Middle frontal gyrus (tissue), 1 donor: Measurements from ENCODE around the gene ACSM4.
"Not testable (repeated sequence)": the region's sequence is repeated elsewhere in the genome, so short reads cannot be mapped to it uniquely, and the experiment has no call there.

Source experiments
- DNase-seq: peaks from one replicate; pipeline ENCODE4 v3.0.0-alpha.2; 2015; ENCODE audit warnings: low spot score; ENCODE audit errors: extremely low spot score

The ACSM4 gene, protein sequence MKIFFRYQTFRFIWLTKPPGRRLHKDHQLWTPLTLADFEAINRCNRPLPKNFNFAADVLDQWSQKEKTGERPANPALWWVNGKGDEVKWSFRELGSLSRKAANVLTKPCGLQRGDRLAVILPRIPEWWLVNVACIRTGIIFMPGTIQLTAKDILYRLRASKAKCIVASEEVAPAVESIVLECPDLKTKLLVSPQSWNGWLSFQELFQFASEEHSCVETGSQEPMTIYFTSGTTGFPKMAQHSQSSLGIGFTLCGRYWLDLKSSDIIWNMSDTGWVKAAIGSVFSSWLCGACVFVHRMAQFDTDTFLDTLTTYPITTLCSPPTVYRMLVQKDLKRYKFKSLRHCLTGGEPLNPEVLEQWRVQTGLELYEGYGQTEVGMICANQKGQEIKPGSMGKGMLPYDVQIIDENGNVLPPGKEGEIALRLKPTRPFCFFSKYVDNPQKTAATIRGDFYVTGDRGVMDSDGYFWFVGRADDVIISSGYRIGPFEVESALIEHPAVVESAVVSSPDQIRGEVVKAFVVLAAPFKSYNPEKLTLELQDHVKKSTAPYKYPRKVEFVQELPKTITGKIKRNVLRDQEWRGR

GRCh38 chr12:7303772-7304171 lies at the start of gene ACSM4:
TSS of gene ACSM4 (plus strand) at chr12:7304072. CDS start at chr12:7304332, 260 bp downstream.
- DNase-seq = no peak

DNA sequence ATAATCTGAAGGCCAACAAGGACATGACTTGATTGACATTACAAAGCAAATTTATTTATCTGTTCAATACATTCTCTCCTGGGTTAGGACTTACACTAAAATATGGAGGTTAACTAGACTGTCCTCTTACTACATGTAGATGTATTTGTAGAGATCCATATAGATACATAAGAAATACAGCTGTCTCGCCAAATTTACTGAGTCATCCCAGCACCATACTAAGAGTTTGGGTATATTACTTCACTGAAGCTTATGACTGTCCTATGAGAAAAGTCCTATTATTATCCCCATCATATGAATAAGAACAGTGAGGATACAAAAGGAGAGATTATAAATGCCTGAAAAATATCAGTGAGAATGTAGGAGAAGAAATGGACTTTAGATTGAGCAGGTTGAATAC lies 44.8 kb upstream of the ACSM4 start:
- DNase-seq = no peak

- DNase-seq = no peak
Observed at GRCh38 chr12:7264538-7264937, 39.3 kb upstream of the ACSM4 start.

DNA sequence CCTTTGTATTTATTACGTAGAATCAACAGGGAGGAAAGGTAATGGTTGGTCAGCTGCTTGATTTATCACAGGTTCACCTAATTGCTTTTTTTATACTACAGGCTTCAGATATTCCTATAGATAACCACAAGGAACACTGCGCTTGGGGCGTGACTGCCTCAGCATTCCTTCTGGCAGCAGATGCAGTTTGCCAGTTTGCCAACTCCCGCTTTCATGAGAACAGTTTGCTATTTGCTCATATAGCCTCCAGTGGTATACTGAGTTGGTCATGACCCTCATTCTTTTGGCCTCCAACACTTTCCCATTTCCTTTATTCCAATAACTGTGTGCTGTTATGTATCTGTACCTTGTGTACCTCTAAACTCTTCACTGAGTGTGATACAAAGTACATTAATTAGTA lies 38.6 kb upstream of the ACSM4 start:
- no peak for DNase-seq

DNA sequence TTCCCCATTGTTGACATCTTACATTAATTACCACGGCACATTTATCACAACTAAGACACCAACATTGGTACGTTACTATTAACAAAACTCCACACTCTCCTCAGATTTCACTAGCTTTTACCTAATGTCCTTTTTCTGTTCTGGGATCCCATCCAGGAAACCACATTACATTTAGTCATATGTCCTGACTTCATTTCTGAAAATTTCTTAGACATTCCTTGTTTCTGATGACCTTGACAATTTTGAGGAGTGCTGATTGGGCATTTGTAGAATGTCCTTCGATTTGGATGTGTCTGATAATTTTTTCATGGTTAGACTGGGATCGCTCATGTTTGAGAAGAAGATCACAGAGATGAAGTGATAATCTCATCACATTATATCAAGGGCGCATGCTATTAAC lies 34.6 kb upstream of the ACSM4 start:
- DNase-seq = no peak

- no peak for DNase-seq
Observed at GRCh38 chr12:7271893-7272514, 31.9 kb upstream of the ACSM4 start.

DNA sequence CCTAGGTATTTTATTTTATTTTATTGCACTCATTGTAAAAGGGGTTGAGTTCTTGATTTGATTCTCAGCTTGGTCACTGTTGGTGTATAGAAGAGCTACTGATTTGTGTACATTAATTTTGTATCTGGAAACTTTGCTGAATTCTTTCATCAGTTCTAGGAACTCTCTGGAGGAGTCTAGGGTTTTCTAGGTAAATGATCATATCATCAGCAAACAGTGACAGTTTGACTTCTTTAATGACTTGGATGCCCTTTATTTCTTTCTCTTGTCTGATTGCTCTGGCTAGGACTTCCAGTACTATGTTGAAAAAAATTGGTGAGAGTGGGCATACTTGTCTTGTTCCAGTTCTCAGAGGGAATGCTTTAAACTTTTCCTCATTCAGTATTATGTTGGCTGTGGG lies 28.4 kb upstream of the ACSM4 start:
- DNase-seq = not testable (repeated sequence)

GRCh38 chr12:7282844-7283243 lies 21.0 kb upstream of the ACSM4 start:
- no peak for DNase-seq

DNA sequence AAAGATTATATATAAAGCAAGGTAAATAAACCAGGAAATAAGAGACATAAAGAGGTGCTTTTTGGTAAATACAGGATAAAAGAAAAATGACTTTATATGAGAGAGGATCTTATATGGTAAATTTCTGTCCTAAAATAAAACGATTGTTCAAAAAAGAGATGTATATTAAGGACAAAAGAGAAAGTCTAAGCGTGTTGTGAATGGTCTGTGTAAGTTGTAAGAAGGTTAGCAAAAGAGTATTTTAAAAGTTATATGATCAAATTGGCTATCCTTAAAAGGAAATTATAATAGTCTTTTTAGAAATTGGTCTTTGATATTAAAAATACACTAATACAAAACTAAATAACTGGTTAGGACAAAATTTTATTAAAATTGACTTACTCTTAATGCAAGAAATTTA lies 14.1 kb upstream of the ACSM4 start:
- no peak for DNase-seq

DNA sequence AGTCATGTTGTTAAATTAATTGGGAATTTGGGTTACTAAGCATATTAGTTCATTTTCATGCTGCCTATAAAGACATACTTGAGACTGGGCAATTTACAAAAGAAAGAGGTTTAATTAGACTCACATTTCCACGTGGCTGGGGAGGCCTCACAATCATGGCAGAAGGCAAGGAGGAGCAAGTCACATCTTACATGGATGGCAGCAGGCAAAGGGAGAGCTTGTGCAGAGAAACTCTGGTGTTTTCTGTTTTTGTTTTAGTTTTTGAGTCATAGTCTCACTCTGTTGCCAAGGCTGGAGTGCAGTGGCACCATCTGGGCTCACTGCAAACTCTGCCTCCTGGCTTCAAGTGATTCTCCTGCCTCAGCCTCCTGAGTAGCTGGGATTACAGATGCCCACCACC lies 13.3 kb upstream of the ACSM4 start:
- not testable (repeated sequence) for DNase-seq

DNA sequence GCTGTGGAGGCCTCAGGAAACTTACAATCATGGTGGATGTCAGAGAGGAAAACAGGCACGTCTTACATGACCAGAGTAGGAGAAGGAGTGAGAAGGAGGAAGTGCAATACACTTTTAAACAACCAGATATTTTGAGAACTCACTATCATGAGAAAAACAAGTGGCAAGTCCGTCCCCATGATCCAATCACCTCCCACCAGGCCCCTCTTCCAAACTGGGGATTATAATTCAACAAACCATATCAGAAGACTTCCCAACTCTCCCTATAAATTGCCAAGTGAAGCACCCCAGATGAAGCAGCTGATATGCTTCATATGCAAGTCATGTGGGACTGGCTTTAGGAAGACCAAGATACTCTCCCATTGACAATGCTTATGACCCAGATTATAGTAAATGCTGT lies 11.6 kb upstream of the ACSM4 start:
- no peak for DNase-seq

DNA sequence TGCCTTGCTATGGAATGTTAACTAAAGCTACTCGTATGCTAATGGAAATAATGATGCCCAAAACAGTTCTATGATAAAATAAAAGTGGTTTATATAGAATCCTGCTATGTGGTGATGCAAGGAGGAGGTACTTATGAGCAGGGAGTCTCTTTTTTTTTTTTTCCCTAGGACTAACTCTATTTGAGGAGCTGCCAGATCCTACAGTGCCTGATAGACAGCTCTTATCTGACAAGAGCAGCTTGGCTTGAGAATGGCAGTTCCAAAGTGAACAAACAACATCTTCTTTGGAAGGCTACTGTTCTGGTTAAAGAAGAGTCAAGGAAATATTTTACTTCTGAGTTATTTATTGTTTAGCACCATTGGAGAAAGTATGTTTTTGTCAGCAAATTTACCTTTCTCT lies 10.2 kb upstream of the ACSM4 start:
- no peak for DNase-seq

DNA sequence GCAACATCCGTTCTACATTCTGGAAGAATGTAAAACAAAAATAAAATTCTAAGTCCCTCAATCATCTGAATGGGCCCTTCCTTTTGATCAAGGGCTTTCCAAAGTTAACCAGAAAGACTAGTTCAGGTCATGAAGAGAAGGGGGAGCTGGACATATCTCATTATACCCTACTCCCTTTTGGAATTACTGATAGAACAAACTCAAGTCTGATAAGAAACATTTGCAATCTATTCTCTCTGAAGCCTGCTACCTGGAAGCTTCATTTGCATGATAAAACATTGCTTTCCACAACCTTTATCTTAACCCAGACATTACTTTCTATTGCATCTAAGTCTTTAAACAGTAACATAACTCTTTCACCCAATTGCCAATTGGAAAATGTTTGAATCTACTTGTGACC lies 8.3 kb upstream of the ACSM4 start:
- no peak for DNase-seq

GRCh38 chr12:7297865-7298264 lies 6.0 kb upstream of the ACSM4 start:
- DNase-seq = no peak

- no peak for DNase-seq
Observed at GRCh38 chr12:7302266-7302986, 1.4 kb upstream of the ACSM4 start.

GRCh38 chr12:7303230-7303629 lies 642 bp upstream of the ACSM4 start:
- DNase-seq = no peak

GRCh38 chr12:7304456-7304855 lies 584 bp downstream of the ACSM4 start:
- DNase-seq = no peak

DNA sequence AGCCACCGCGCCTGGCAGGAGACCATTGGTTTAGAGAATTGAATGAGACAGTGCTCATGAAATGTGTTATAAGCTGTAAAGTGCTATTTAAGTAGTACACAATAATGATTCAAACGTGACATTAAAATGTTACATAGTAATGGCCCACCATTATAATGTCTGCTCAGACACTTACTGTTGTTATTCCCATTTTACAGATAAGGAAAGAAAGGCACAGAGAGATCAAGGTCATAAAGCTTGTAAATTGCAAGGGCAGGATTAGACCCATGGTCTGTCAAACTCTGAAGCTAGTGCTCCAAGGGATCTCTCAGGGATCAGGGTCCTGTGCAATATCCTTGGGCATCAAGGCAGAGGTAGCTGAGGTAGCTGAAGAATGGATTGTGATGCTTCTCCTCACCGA lies 6.2 kb downstream of the ACSM4 start:
- DNase-seq = no peak

GRCh38 chr12:7319930-7320329 lies 16.1 kb downstream of the ACSM4 start:
- DNase-seq = no peak

- DNase-seq = no peak
Observed at GRCh38 chr12:7321624-7322023, 17.8 kb downstream of the ACSM4 start.

GRCh38 chr12:7322599-7322998 lies 18.7 kb downstream of the ACSM4 start:
- no peak for DNase-seq

GRCh38 chr12:7324176-7324575 lies 20.3 kb downstream of the ACSM4 start:
- DNase-seq = no peak
